Nephron (organoid): Measurements from ENCODE around the gene ARFGEF3.
A peak's percentile ranks its signal among the peaks of the same experiment; 100 is the strongest.

ENCODE experiments used
- H3K27ac Mint-ChIP-seq, 3 experiments: 2 replicates each; pipeline ENCODE4 v1.8.0; 2020; ENCODE audit warnings: mixed read lengths in 3 of 3, mild to moderate bottlenecking in 2 of 3, moderate library complexity in 1 of 3
- H3K27me3 Mint-ChIP-seq: 2 replicates; pipeline ENCODE4 v1.8.0; 2021; ENCODE audit warnings: low read depth, mild to moderate bottlenecking, moderate library complexity, mixed read lengths
- H3K36me3 Mint-ChIP-seq: 2 replicates; pipeline ENCODE4 v1.8.0; 2020; ENCODE audit warnings: low read depth, mixed read lengths
- H3K4me1 Mint-ChIP-seq: 2 replicates; pipeline ENCODE4 v1.8.0; 2020; ENCODE audit warnings: mixed read lengths
- H3K4me3 Mint-ChIP-seq, 3 experiments: 2 replicates each; pipeline ENCODE4 v1.8.0; 2020; ENCODE audit warnings: mild to moderate bottlenecking in 3 of 3, mixed read lengths in 3 of 3, moderate library complexity in 2 of 3
- H3K9me3 Mint-ChIP-seq: 2 replicates; pipeline ENCODE4 v1.8.0; 2020; ENCODE audit warnings: mixed read lengths
- TF ChIP-seq, protein P1 (sequence below), 3 experiments: fragments of 200-600 bp; sonication (generic); IDR thresholded peaks; one replicate each; pipeline ENCODE4 v1.5.0; 2021; ENCODE audit warnings: antibody characterized with exemption in 3 of 3; ENCODE audit not compliant: unreplicated experiment in 3 of 3

ARFGEF3 gene

DNA sequence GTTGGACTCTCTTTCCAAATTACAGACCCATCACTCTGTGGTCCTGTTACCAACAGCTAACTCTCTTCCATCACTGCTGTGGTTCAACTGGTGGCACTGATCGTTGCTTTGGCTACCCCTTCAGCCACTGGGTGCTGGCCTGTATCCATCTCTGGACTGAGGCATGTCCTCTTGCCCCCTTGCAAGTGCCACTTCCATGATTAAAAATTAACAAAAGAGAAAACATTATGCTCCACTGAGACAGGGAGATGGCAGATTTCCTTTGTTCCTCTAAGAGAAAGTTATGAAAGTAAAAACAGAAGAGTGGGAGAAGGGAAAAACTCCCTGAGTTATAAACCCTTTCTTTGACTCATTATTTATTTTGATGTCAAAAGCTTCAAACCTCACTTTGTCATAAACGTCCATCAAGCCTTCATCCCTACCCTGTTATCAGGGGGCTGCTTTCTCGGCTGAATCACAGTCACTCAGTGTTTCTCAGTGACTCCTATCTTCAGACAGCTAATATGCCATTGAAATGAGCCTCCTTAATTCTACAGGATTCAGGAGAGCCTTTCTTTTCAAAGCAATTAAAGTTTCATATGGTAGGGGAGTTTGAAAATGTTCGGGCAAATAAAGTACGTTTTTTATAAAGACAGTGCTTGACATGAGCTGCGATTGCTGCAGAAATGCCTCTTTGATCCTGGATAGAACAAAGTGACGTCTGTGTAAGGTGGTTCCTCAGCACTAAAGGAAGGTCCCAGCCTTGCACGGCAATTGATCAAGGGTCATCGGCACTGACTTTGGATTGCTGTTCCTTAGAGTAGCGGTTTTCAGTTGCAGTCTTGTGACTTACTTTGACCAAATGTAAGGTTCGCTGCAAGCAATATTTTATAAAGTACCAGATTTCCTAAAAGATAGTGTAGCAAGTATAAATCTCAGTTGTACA lies 106.5 kb downstream of the ARFGEF3 start:
- Mint-ChIP-seq H3K4me3 (no peak overlapping the region), H3K9me3 (no peaks in the 10 kb centered on the region)

GRCh38 chr6:138271451-138271850 lies 109.7 kb downstream of the ARFGEF3 start:
- Mint-ChIP-seq H3K4me1 (no peaks in the 10 kb centered on the region), H3K36me3 (no peaks in the 10 kb centered on the region), H3K27me3 (peaks cover 3% of the 10 kb centered on the region), H3K27ac (no peak overlapping the region), H3K4me3 (no peak overlapping the region), H3K9me3 (no peaks in the 10 kb centered on the region)
- TF ChIP-seq, protein P1, sequence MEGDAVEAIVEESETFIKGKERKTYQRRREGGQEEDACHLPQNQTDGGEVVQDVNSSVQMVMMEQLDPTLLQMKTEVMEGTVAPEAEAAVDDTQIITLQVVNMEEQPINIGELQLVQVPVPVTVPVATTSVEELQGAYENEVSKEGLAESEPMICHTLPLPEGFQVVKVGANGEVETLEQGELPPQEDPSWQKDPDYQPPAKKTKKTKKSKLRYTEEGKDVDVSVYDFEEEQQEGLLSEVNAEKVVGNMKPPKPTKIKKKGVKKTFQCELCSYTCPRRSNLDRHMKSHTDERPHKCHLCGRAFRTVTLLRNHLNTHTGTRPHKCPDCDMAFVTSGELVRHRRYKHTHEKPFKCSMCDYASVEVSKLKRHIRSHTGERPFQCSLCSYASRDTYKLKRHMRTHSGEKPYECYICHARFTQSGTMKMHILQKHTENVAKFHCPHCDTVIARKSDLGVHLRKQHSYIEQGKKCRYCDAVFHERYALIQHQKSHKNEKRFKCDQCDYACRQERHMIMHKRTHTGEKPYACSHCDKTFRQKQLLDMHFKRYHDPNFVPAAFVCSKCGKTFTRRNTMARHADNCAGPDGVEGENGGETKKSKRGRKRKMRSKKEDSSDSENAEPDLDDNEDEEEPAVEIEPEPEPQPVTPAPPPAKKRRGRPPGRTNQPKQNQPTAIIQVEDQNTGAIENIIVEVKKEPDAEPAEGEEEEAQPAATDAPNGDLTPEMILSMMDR (IDR thresholded peaks at IDR 0.05; ENCODE audit: unreplicated experiment in 3 of 3), result no peak

More for the DNA sequence above, 106.5 kb downstream of the ARFGEF3 start:
- TF ChIP-seq, protein P1 (IDR thresholded peaks at IDR 0.05; ENCODE audit: unreplicated experiment in 3 of 3), result no peak
- Mint-ChIP-seq H3K27me3 (peaks cover 3% of the 10 kb centered on the region), H3K4me1 (no peaks in the 10 kb centered on the region), H3K27ac (peak overlapping the region in 2 of 3 experiments; percentile 20 to 37), H3K36me3 (no peaks in the 10 kb centered on the region)

DNA sequence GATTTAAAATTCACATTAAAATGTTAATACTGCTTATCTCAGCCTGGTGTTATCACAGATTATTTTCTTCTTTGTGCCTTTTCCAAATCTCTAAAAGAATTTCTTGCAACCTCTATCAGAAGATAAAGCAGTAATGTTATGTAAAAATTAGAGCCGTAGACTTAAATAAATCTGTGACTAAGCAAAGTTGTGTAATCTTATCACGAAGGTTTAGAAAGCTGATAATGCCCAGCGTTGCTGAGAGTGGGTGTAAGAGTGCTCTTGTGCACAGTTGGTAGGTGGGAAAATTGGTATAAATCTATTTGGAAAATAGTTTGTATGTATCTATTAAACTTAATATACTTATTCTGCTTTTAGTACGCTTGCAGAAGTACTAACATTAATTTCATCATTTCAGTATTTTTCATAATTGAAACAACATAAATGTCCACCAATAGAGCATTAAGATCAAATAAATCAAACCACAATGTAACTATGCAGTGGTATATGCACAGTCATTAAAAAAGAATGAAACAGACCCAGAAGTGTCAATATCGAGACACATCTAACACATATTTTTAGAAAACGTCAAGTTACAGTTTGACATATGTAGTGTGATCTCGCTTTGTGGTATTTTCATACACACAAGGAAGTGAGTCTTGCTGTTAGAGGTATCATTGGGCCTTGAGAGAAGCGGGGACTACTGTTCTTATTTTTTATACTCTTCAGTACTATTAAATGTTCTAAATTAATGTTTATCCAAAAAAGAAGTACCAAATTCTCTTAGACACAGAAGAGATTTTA lies 111.0 kb downstream of the ARFGEF3 start:
- Mint-ChIP-seq H3K36me3 (no peaks in the 10 kb centered on the region), H3K27ac (no peak overlapping the region), H3K27me3 (peaks cover 3% of the 10 kb centered on the region), H3K4me1 (no peaks in the 10 kb centered on the region), H3K4me3 (no peak overlapping the region), H3K9me3 (no peaks in the 10 kb centered on the region)
- TF ChIP-seq, protein P1 (IDR thresholded peaks at IDR 0.05; ENCODE audit: unreplicated experiment in 3 of 3), result no peak

- H3K9me3 Mint-ChIP-seq, result no peaks in the 10 kb centered on the region
- H3K27ac Mint-ChIP-seq, result no peak overlapping the region
- no peak overlapping the region for H3K4me3 Mint-ChIP-seq
- no peaks in the 10 kb centered on the region for H3K27me3 Mint-ChIP-seq
- H3K4me1 Mint-ChIP-seq, result no peaks in the 10 kb centered on the region
- TF ChIP-seq, protein P1 (IDR thresholded peaks at IDR 0.05; ENCODE audit: unreplicated experiment in 3 of 3), result no peak
- H3K36me3 Mint-ChIP-seq, result no peaks in the 10 kb centered on the region
These were observed 114.2 kb downstream of the ARFGEF3 start for GRCh38 chr6:138275976-138276375.

- H3K27ac Mint-ChIP-seq, result no peak overlapping the region
- H3K4me1 Mint-ChIP-seq, result no peaks in the 10 kb centered on the region
- no peak overlapping the region for H3K4me3 Mint-ChIP-seq
- H3K27me3 Mint-ChIP-seq, result no peaks in the 10 kb centered on the region
- TF ChIP-seq, protein P1 (IDR thresholded peaks at IDR 0.05; ENCODE audit: unreplicated experiment in 3 of 3), result no peak
- H3K9me3 Mint-ChIP-seq, result no peaks in the 10 kb centered on the region
- no peaks in the 10 kb centered on the region for H3K36me3 Mint-ChIP-seq
These were observed 116.1 kb downstream of the ARFGEF3 start for GRCh38 chr6:138277835-138278234.
